Mucosa of descending colon (tissue), 3 donors: Measurements from ENCODE around the gene ITGB5. TPM values are rescaled to one million over a fixed set of nuclear protein-coding genes. Genes with fewer than 3 reads are reported as not detected.

ENCODE experiments used
- ATAC-seq: fragments of 200-7000 bp; cut with Tn5 transposase; one replicate; pipeline ENCODE4 v1.9.1; 2020; ENCODE audit warnings: mild to moderate bottlenecking, moderate library complexity
- DNase-seq, 3 donors: peaks; one replicate each; pipeline ENCODE4 v3.0.0-alpha.2; 2020
- H3K36me3 ChIP-seq: fragments of 200-600 bp; one replicate; pipeline ENCODE4 v1.8.0; 2021; ENCODE audit warnings: low read depth, mild to moderate bottlenecking
- H3K4me1 ChIP-seq: fragments of 200-600 bp; one replicate; pipeline ENCODE4 v1.8.0; 2021; ENCODE audit warnings: low read depth, mild to moderate bottlenecking
- H3K4me3 ChIP-seq: fragments of 200-600 bp; one replicate; pipeline ENCODE4 v1.8.0; 2021; ENCODE audit warnings: mild to moderate bottlenecking
- H3K9me3 ChIP-seq: fragments of 200-600 bp; one replicate; pipeline ENCODE4 v1.8.0; 2021; ENCODE audit warnings: mild to moderate bottlenecking
- CTCF ChIP-seq: fragments of 200-600 bp; IDR thresholded peaks from one replicate; pipeline ENCODE4 v1.8.0; 2022; ENCODE audit warnings: antibody characterized with exemption, mild to moderate bottlenecking
- intact Hi-C, 2 donors: fragments of 100-400 bp; cut with DNase I in 1 of 2; cut with micrococcal nuclease in 1 of 2; formaldehyde crosslinking; loops; one replicate each; pipeline versions ENCODE4 v1.11.0 to v1.11.1; 2022; cut with DNase I, micrococcal nuclease
- total RNA-seq, 3 donors: library from RNA; stranded (reverse); fragmentation: NEBNext Ultra II Directional in 2 of 3; extraction: Animal tissue kit (Norgen Biotek cat#: 25700) in 2 of 3; gene quantifications; one replicate each; pipeline versions ENCODE4 v1.2.1 to v1.2.4, GENCODE V29; 2021 to 2023
- donor health status: DM: no; HTN: no; CAD: no; lungs with moderate emphysema.
- donor health status: DM: no; HTN: no; CAD: no.
- donor health status: DM: no; HTN: yes; CAD: no.

ITGB5 gene
- total RNA-seq, 3 donors from 2014 or later = 67.9 to 102 (median 69.6) TPM

GRCh38 chr3:124813541-124813940, 73.6 kb downstream of the ITGB5 start:
- no peak for DNase-seq
- TF ChIP-seq CTCF = no peak
- intact Hi-C loops = no loop called here
- Histone ChIP-seq H3K4me1 (peaks cover 36% of the 10 kb centered on the region), H3K9me3 (no peaks in the 10 kb centered on the region), H3K36me3 (no peaks in the 10 kb centered on the region), H3K4me3 (no peak overlapping the region)
- no peak for ATAC-seq

DNA sequence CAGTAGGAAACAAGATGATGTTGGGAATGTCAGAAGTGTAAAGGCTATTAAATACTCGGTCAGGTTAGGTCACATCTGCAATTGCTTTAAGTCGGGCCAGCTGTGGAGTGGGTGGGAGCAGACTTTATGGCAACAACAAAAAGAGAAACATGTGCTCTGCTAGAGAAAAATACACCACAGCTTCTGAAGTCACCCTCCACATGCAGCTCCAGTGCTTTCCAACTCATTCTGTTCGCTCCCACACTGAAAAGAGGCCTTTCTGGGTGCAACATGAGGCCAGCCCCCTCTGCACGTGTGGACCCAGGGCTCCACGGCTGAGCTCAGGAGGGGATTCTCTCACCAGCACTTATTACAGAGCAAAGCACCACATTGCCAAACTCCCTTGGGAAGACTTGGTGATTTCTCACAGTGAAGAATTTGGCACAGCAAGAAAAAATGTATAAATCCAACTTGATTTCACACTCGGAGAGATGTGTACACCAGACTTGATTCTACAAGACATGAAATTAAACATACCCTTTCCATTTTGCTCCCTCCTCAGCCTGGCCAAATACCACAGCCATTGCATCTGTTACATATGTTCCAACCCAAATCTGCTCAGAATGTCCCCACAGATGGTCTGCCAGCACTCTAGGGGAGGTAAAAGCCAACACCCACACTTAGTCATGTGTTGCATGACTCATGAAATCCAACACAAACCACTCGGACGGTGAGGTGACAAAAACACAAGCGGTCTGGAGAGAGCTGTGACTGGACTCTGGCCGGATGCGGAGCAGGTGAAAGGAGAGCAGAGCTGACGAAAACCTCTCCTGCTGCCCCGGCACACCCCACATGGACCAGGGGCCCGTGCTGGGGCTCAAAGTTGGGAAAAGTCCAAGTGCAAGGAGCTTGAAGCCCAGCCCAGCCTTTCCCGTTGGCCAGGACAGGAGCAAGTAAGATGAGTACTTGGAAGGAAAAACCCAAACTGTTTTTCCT, 74.6 kb downstream of the ITGB5 start:
- intact Hi-C loops = no loop called here
- Histone ChIP-seq H3K36me3 (no peaks in the 10 kb centered on the region), H3K4me1 (peaks cover 36% of the 10 kb centered on the region), H3K9me3 (no peaks in the 10 kb centered on the region), H3K4me3 (no peak overlapping the region)
- peak; percentile 58 to 85 (median 74) for DNase-seq
- TF ChIP-seq CTCF = no peak
- ATAC-seq = peak; percentile 82

DNA sequence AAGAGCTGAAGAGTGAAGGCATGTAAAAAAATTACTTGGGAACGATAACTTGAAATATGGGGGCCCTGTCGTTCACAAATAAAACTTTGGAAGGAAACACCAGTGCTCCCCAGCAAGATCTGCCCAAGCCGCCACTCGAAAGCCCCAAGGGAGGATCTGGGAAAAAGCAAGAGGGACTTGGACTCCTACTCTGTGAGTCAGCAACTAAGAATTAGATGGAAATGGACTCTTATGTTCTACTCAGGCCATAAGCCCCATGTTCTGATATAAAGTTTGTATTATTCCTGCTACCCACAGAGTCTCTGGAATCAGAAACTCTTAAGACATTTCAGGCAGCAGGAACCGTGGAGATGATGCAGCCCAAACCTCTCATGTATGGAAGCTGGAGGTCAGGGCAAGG, 75.7 kb downstream of the ITGB5 start:
- Histone ChIP-seq H3K9me3 (no peaks in the 10 kb centered on the region), H3K4me1 (peaks cover 36% of the 10 kb centered on the region), H3K36me3 (no peaks in the 10 kb centered on the region), H3K4me3 (no peak overlapping the region)
- ATAC-seq = no peak
- TF ChIP-seq CTCF = no peak
- DNase-seq = no peak
- intact Hi-C loops = no loop called here

GRCh38 chr3:124810970-124811369, 76.2 kb downstream of the ITGB5 start:
- H3K36me3 ChIP-seq = no peaks in the 10 kb centered on the region
- ATAC-seq = peak; percentile 50
- TF ChIP-seq CTCF = no peak
- H3K4me3 ChIP-seq = no peak overlapping the region
- peak in 1 of 3 donors; percentile 53 for DNase-seq
- peaks cover 36% of the 10 kb centered on the region for H3K4me1 ChIP-seq
- no peaks in the 10 kb centered on the region for H3K9me3 ChIP-seq
- intact Hi-C loops = no loop called here

DNA sequence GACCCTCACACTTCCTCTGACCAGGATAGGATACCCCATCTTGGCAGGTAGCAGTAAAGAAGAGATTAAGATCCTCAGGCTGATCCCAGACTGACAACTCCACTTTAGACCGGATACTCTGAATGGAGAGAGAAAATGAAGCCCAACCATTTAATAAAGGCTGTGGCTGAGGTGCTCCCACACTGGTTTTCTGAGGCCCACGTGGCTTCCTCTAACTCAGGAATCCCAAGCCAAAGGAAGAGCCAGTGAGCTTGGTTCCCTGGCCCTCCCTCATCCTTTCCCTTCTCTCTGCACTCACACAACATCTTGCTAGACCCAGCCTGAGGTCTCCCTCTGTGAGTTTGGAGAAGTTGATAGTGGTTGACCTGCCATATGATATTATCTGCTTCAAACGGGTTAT, 78.1 kb downstream of the ITGB5 start:
- Histone ChIP-seq H3K4me3 (no peak overlapping the region), H3K36me3 (no peaks in the 10 kb centered on the region), H3K9me3 (no peaks in the 10 kb centered on the region), H3K4me1 (peaks cover 24% of the 10 kb centered on the region)
- no peak for TF ChIP-seq CTCF
- DNase-seq (no peak), ATAC-seq (no peak)
- intact Hi-C loops = no loop called here
